Heart left ventricle (tissue), 13 donors: Measurements from ENCODE around the gene FAM217B.

ENCODE experiments used
- CTCF ChIP-seq, 12 donors: fragments of 200-600 bp; sonication (generic) in 4 of 12; IDR thresholded peaks; one replicate each; pipeline versions ENCODE4 v1.5.0 to v1.8.0; 2018 to 2022; ENCODE audit warnings: antibody characterized with exemption in 12 of 12, mild to moderate bottlenecking in 5 of 12
- POLR2A ChIP-seq, 2 donors: fragments of 450-650 bp; IDR thresholded peaks; one replicate each; pipeline ENCODE4 v1.6.1; 2017; ENCODE audit warnings: antibody characterized with exemption in 2 of 2, mild to moderate bottlenecking in 2 of 2, moderate library complexity in 2 of 2
- donor health status: ischemic (EF 13 %, LVEDD 7.1; RV severe dilation, severe dysfunction).
- donor health status: DM: no; HTN: yes; CAD: no.
- donor health status: DM: no; HTN: no; CAD: no.
- donor health status: ischemic (EF 25% LVEDD 6.9; RV normal size, moderate dysfunction).
- donor health status: ischemic (EF 25% LVEDD 5.7; RV mildly dilated, moderate dysfunction).
- donor health status: ischemic (EF 35%, LVEDD 5.7; RV mildly dilated, moderate dysfunction).
- donor health status: nonischemic (EF 11% LVEDD 7.7; RV severe dilation, severe dysfunction).
- donor health status: DM: yes; HTN: yes; CAD: no.
- donor health status: PGD.
- donor health status: ischemic (EF 29% LVEDD 5.4; RV normal size, mild dysfunction).
- donor health status: nonischemic (EF 23%, LVEDD 6.1; RV moderate dilation, normal function).

GRCh38 chr20:59961423-59961822 is 21.2 kb downstream of the FAM217B start:
- TF ChIP-seq CTCF (IDR thresholded peaks at IDR 0.05): no peak
- TF ChIP-seq POLR2A (IDR thresholded peaks at IDR 0.05): no peak
